PC-9 (cell line): ENCODE measurements around the gene S1PR5.

Experiments used
- EZH2 ChIP-seq: fragments of 200-600 bp; sonication (generic); IDR thresholded peaks from 2 replicates; pipeline ENCODE4 v1.8.0; 2017; ENCODE audit warnings: antibody characterized with exemption, low read depth
- TF ChIP-seq, protein P1 (sequence below): fragments of 200-600 bp; sonication (generic); conservative IDR thresholded peaks from 2 replicates; pipeline ENCODE4 v1.6.1; 2017; ENCODE audit warnings: mixed run types, antibody characterized with exemption, mild to moderate bottlenecking, moderate library complexity

- TF ChIP-seq, protein P1, sequence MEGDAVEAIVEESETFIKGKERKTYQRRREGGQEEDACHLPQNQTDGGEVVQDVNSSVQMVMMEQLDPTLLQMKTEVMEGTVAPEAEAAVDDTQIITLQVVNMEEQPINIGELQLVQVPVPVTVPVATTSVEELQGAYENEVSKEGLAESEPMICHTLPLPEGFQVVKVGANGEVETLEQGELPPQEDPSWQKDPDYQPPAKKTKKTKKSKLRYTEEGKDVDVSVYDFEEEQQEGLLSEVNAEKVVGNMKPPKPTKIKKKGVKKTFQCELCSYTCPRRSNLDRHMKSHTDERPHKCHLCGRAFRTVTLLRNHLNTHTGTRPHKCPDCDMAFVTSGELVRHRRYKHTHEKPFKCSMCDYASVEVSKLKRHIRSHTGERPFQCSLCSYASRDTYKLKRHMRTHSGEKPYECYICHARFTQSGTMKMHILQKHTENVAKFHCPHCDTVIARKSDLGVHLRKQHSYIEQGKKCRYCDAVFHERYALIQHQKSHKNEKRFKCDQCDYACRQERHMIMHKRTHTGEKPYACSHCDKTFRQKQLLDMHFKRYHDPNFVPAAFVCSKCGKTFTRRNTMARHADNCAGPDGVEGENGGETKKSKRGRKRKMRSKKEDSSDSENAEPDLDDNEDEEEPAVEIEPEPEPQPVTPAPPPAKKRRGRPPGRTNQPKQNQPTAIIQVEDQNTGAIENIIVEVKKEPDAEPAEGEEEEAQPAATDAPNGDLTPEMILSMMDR, result no peak
- TF ChIP-seq EZH2, result no peak
These were observed 49.1 kb downstream of the S1PR5 start for GRCh38 chr19:10468133-10468532.
